OCI-LY1 (cell line): ENCODE results near the gene ACTR5.

Source experiments
- H2AFZ ChIP-seq: fragments of 200-600 bp; sonication (generic), shearing (Covaris generic); 2 replicates; pipeline ENCODE4 v1.6.0; 2014; ENCODE audit warnings: antibody characterized with exemption, mild to moderate bottlenecking, low read length
- H3F3A ChIP-seq: fragments of 200-600 bp; sonication (generic), shearing (Covaris generic); 2 replicates; pipeline ENCODE4 v1.6.0; 2014; ENCODE audit warnings: mild to moderate bottlenecking, antibody characterized with exemption, low read length, moderate library complexity; ENCODE audit not compliant: insufficient read depth
- H3K27ac ChIP-seq: fragments of 200-600 bp; sonication (generic); 2 replicates; pipeline ENCODE4 v1.5.1; 2014; ENCODE audit warnings: low read length, mixed run types, mild to moderate bottlenecking, low read depth; ENCODE audit not compliant: poor library complexity, severe bottlenecking
- H3K27me3 ChIP-seq: fragments of 200-600 bp; sonication (generic); 2 replicates; pipeline ENCODE4 v1.6.0; 2014; ENCODE audit warnings: antibody characterized with exemption, mild to moderate bottlenecking, low read length, moderate library complexity; ENCODE audit not compliant: insufficient read depth
- H3K36me3 ChIP-seq: fragments of 200-600 bp; sonication (generic); 2 replicates; pipeline ENCODE4 v1.6.1; 2014; ENCODE audit warnings: mild to moderate bottlenecking, antibody characterized with exemption, low read length, moderate library complexity, mixed read lengths; ENCODE audit not compliant: insufficient read depth
- H3K4me1 ChIP-seq: fragments of 200-600 bp; sonication (generic); 2 replicates; pipeline ENCODE4 v1.5.1; 2014; ENCODE audit warnings: mild to moderate bottlenecking, low read length, moderate library complexity; ENCODE audit not compliant: insufficient read depth, severe bottlenecking
- H3K4me2 ChIP-seq: fragments of 200-600 bp; sonication (generic), shearing (Covaris generic); 2 replicates; pipeline ENCODE4 v1.6.1; 2014; ENCODE audit warnings: low read length
- H3K4me3 ChIP-seq: fragments of 200-600 bp; sonication (generic); 2 replicates; pipeline ENCODE4 v1.5.1; 2014; ENCODE audit warnings: low read length, low read depth, mild to moderate bottlenecking, mixed read lengths; ENCODE audit not compliant: poor library complexity, severe bottlenecking
- H3K79me2 ChIP-seq: fragments of 200-600 bp; shearing (Covaris generic); 2 replicates; pipeline ENCODE4 v1.6.1; 2016; ENCODE audit warnings: mixed run types, low read length, mixed read lengths; ENCODE audit not compliant: insufficient read depth
- H3K9ac ChIP-seq: fragments of 200-600 bp; sonication (generic), shearing (Covaris generic); 2 replicates; pipeline ENCODE4 v1.6.1; 2014; ENCODE audit warnings: mild to moderate bottlenecking, low read length, mixed read lengths
- H3K9me2 ChIP-seq: fragments of 200-600 bp; sonication (generic), shearing (Covaris generic); 2 replicates; pipeline ENCODE4 v1.6.1; 2014; ENCODE audit warnings: low read depth, mild to moderate bottlenecking, low read length, mixed read lengths
- H3K9me3 ChIP-seq: fragments of 200-600 bp; shearing (Covaris generic); 2 replicates; pipeline ENCODE4 v1.6.1; 2014; ENCODE audit warnings: low read length, mixed read lengths
- H4K20me1 ChIP-seq: fragments of 200-600 bp; sonication (generic), shearing (Covaris generic); 2 replicates; pipeline ENCODE4 v1.6.0; 2016; ENCODE audit warnings: mild to moderate bottlenecking, low read length; ENCODE audit not compliant: insufficient read depth
- EZH2 ChIP-seq: fragments of 200-600 bp; sonication (generic), shearing (Covaris generic); IDR thresholded peaks from 2 replicates; pipeline ENCODE4 v1.8.0; 2017; ENCODE audit warnings: borderline replicate concordance, mixed run types, mild to moderate bottlenecking, antibody characterized with exemption, low read length, moderate library complexity, mixed read lengths
- TF ChIP-seq, protein P1 (sequence below): fragments of 200-600 bp; sonication (generic), shearing (Covaris generic); IDR thresholded peaks from 2 replicates; pipeline ENCODE4 v1.5.1; 2017; ENCODE audit warnings: mild to moderate bottlenecking, antibody characterized with exemption, low read length, moderate library complexity, mixed read lengths

Gene ACTR5

GRCh38 chr20:38766071-38766470 is 17.8 kb downstream of the ACTR5 start:
- Histone ChIP-seq H3K9me2 (no peaks in the 10 kb centered on the region), H4K20me1 (no peaks in the 10 kb centered on the region), H3K4me1 (no peaks in the 10 kb centered on the region), H3K27ac (no peak overlapping the region), H3K4me3 (no peak overlapping the region), H3K9ac (no peak overlapping the region), H3K36me3 (peaks cover 87% of the 10 kb centered on the region), H3K27me3 (no peaks in the 10 kb centered on the region), H3K79me2 (no peaks in the 10 kb centered on the region), H3F3A (no peaks in the 10 kb centered on the region), H3K4me2 (no peak overlapping the region), H3K9me3 (no peaks in the 10 kb centered on the region), H2AFZ (no peak overlapping the region)
- TF ChIP-seq EZH2 = no peak
- TF ChIP-seq, protein P1, sequence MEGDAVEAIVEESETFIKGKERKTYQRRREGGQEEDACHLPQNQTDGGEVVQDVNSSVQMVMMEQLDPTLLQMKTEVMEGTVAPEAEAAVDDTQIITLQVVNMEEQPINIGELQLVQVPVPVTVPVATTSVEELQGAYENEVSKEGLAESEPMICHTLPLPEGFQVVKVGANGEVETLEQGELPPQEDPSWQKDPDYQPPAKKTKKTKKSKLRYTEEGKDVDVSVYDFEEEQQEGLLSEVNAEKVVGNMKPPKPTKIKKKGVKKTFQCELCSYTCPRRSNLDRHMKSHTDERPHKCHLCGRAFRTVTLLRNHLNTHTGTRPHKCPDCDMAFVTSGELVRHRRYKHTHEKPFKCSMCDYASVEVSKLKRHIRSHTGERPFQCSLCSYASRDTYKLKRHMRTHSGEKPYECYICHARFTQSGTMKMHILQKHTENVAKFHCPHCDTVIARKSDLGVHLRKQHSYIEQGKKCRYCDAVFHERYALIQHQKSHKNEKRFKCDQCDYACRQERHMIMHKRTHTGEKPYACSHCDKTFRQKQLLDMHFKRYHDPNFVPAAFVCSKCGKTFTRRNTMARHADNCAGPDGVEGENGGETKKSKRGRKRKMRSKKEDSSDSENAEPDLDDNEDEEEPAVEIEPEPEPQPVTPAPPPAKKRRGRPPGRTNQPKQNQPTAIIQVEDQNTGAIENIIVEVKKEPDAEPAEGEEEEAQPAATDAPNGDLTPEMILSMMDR = no peak

DNA sequence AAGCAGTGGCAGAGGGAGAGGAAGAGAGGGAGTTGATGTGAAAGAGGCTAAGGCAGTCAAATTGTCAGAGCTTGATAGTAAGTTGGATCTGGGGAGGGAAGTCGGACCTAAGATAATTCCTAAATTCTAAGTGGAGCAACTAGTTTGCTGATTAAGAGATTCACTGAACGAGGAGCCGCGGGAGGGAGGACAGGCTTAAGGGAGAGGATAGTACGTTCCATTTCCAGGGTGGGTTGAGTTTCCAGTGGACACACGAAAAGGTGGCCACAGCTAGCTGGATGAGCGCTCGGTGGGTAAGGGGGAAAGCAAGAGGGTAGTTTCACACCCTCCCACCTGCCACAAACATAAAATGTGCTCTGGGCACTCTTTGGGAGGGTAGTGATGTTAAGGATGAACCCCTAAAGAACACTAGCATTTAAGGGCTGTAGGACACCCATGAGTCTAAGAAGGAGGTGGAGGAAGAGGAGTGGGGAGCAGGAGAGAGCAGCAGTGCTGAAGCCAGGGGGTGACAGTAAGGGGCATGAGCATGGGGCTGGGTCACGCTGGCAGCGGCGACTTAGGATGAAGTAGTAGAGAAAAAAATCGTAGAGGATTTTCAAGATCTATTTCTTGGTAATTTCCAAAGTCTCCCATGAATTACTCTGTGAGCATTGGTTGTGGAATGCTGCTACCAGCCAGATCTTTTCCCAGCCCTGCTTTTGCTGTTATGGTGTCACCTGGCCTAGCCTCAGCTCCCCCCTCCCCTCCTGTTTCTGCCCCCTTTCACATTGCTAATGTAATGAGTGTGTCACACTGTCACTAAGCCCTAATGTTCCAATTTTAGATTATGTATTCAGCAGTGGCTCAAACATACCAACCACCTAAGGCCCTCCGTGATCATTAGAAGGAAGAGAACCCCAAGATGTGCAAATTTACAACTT is 21.4 kb downstream of the ACTR5 start:
- H3K27me3 ChIP-seq = no peaks in the 10 kb centered on the region
- H3K9me2 ChIP-seq = no peaks in the 10 kb centered on the region
- no peak overlapping the region for H2AFZ ChIP-seq
- TF ChIP-seq EZH2 = no peak
- TF ChIP-seq, protein P1 = no peak
- peaks cover 4% of the 10 kb centered on the region; the same call in 1 of the 2 replicates for H3K9me3 ChIP-seq
- no peaks in the 10 kb centered on the region for H3F3A ChIP-seq
- H3K27ac ChIP-seq = no peak overlapping the region
- no peaks in the 10 kb centered on the region for H3K79me2 ChIP-seq
- peaks cover 93% of the 10 kb centered on the region for H3K36me3 ChIP-seq
- no peaks in the 10 kb centered on the region for H3K4me1 ChIP-seq
- no peak overlapping the region for H3K9ac ChIP-seq
- H3K4me3 ChIP-seq = no peak overlapping the region
- H3K4me2 ChIP-seq = no peak overlapping the region
- no peaks in the 10 kb centered on the region for H4K20me1 ChIP-seq

DNA sequence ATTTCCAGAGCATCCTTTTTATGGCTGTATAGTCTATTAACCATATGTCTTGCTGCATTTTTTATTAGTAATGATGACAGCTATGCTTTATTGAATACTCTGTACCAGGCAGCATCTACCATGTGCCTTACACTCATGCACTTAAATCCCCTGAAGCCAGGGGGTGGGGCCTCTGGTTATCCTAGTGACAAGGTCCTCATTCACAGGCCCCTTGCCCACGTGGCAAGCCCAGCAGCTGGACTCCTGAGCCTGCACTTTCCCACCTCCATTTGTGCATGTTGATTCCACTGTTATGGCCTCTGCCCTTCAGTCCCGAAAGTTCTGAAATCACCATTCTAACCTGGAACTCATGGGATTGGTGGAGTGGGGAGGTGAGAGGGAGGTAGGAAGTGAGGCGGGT is 22.3 kb downstream of the ACTR5 start:
- no peaks in the 10 kb centered on the region for H3K79me2 ChIP-seq
- no peak overlapping the region for H3K9ac ChIP-seq
- H3K27ac ChIP-seq = no peak overlapping the region
- H3K9me3 ChIP-seq = peaks cover 4% of the 10 kb centered on the region; the same call in 1 of the 2 replicates
- H4K20me1 ChIP-seq = no peaks in the 10 kb centered on the region
- H3K4me2 ChIP-seq = no peak overlapping the region
- TF ChIP-seq EZH2 = no peak
- TF ChIP-seq, protein P1 = no peak
- no peaks in the 10 kb centered on the region for H3K9me2 ChIP-seq
- no peak overlapping the region for H3K4me3 ChIP-seq
- H3K4me1 ChIP-seq = no peaks in the 10 kb centered on the region
- H2AFZ ChIP-seq = no peak overlapping the region
- no peaks in the 10 kb centered on the region for H3K27me3 ChIP-seq
- no peaks in the 10 kb centered on the region for H3F3A ChIP-seq
- peaks cover 86% of the 10 kb centered on the region for H3K36me3 ChIP-seq
